Natural killer cell (primary cell): ENCODE results near the gene NUCB2. TPM values are rescaled to one million over a fixed set of nuclear protein-coding genes. Genes with fewer than 3 reads are reported as not detected.

Experiments used
- ATAC-seq, 3 donors: fragments of 150-1000 bp in 2 of 3; fragments of 200-7000 bp in 1 of 3; cut with Tn5 transposase; 1 replicate in 1 of 3; 2 replicates in 2 of 3; pipeline ENCODE4 v1.10.0; 2021; ENCODE audit warnings: mild to moderate bottlenecking in 2 of 3, moderate library complexity in 2 of 3
- DNase-seq, 2 donors: peaks; one replicate each; pipeline versions ENCODE4 v3.0.0 to v3.0.0-alpha.2; 2013 to 2021; ENCODE audit warnings: mixed read lengths in 1 of 2
- H3K27ac ChIP-seq: one replicate; pipeline ENCODE4 v1.5.1; 2013; ENCODE audit warnings: mild to moderate bottlenecking, low read length
- H3K27me3 ChIP-seq: one replicate; pipeline ENCODE4 v1.6.1; 2013; ENCODE audit warnings: low read length; ENCODE audit not compliant: control insufficient read depth, insufficient read depth
- H3K36me3 ChIP-seq: one replicate; pipeline ENCODE4 v1.6.1; 2013; ENCODE audit warnings: low read length; ENCODE audit not compliant: control insufficient read depth, insufficient read depth
- H3K4me1 ChIP-seq: one replicate; pipeline ENCODE4 v1.6.1; 2013; ENCODE audit warnings: low read length; ENCODE audit not compliant: control insufficient read depth, insufficient read depth
- H3K4me3 ChIP-seq: one replicate; pipeline ENCODE4 v1.5.1; 2013; ENCODE audit warnings: low read length
- H3K9me3 ChIP-seq: one replicate; pipeline ENCODE4 v1.6.1; 2013; ENCODE audit warnings: low read length; ENCODE audit not compliant: control insufficient read depth, insufficient read depth
- H3K27ac Mint-ChIP-seq, 2 donors: one replicate each; pipeline ENCODE4 v1.8.0; 2022; ENCODE audit warnings: mild to moderate bottlenecking in 2 of 2, mixed read lengths in 2 of 2, moderate library complexity in 1 of 2
- H3K27me3 Mint-ChIP-seq, 2 donors: one replicate each; pipeline ENCODE4 v1.8.0; 2022; ENCODE audit warnings: low read depth in 2 of 2, mixed read lengths in 2 of 2
- H3K36me3 Mint-ChIP-seq: one replicate; pipeline ENCODE4 v1.8.0; 2022; ENCODE audit warnings: mixed read lengths
- H3K4me1 Mint-ChIP-seq, 2 donors: one replicate each; pipeline ENCODE4 v1.8.0; 2022; ENCODE audit warnings: mixed read lengths in 2 of 2
- H3K4me3 Mint-ChIP-seq: one replicate; pipeline ENCODE4 v1.8.0; 2022; ENCODE audit warnings: mild to moderate bottlenecking, moderate library complexity, mixed read lengths
- H3K9me3 Mint-ChIP-seq, 2 donors: one replicate each; pipeline ENCODE4 v1.8.0; 2022; ENCODE audit warnings: mixed read lengths in 2 of 2
- WGBS: methylation state at CpG from one replicate; pipeline ENCODE4 v1.1.7; 2013; ENCODE audit warnings: missing lambda C conversion rate; ENCODE audit not compliant: insufficient coverage; 5-methylcytosine and 5-hydroxymethylcytosine counted together
- intact Hi-C: fragments of 100-400 bp; cut with micrococcal nuclease; formaldehyde crosslinking; loops from one replicate; pipeline ENCODE4 v1.14.2; 2022
- total RNA-seq, 4 donors: library from RNA; stranded (reverse); fragments of 120-200 nt in 1 of 4; gene quantifications; one replicate each; pipeline versions ENCODE4 v1.2.3 to v1.2.4, GENCODE V29; 2013 to 2022
- TF ChIP-seq, protein P1 (sequence below): fragments of 200-600 bp; IDR thresholded peaks from one replicate; pipeline ENCODE4 v1.8.0; 2022; ENCODE audit warnings: antibody characterized with exemption

Gene NUCB2
- total RNA-seq, 3 donors from 2014 or later (not counting 1 experiment from before 2014, with no cell fraction given) = 70.7 to 101 (median 81.4) TPM

DNA sequence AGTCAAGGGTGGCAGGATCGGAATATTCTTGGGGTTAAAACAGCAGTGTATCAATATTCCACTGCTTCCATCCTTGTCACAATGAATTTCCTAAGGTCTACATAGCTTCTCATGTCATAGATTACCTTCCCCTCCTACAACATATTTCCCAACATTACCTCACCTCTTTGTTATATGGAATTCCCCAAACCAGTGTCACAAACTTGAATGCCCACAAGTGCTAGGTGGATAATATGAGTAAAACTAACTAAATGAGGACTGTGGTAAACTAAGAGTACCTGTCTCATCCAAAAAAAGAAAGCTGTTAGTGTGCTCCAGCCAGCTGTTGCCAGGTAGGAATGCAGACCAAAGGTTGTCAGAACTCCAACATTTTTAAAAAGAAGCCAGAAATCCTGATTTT, 17.0 kb upstream of the NUCB2 start:
- Mint-ChIP-seq H3K27me3 (peaks cover 0 to 2% of the 10 kb centered on the region in 2 donors), H3K36me3 (no peaks in the 10 kb centered on the region), H3K4me1 (no peaks in the 10 kb centered on the region), H3K4me3 (no peak overlapping the region), H3K27ac (no peak overlapping the region), H3K9me3 (no peaks in the 10 kb centered on the region)
- no peak overlapping the region for H3K4me3 ChIP-seq
- H3K27ac ChIP-seq = no peak overlapping the region
- no peaks in the 10 kb centered on the region for H3K4me1 ChIP-seq
- H3K9me3 ChIP-seq = no peaks in the 10 kb centered on the region
- DNase-seq = no peak
- H3K27me3 ChIP-seq = no peaks in the 10 kb centered on the region
- H3K36me3 ChIP-seq = no peaks in the 10 kb centered on the region
- ATAC-seq = no peak
- 100% methylated on average over 1 of the region's 1 CpG for WGBS
- TF ChIP-seq, protein P1, sequence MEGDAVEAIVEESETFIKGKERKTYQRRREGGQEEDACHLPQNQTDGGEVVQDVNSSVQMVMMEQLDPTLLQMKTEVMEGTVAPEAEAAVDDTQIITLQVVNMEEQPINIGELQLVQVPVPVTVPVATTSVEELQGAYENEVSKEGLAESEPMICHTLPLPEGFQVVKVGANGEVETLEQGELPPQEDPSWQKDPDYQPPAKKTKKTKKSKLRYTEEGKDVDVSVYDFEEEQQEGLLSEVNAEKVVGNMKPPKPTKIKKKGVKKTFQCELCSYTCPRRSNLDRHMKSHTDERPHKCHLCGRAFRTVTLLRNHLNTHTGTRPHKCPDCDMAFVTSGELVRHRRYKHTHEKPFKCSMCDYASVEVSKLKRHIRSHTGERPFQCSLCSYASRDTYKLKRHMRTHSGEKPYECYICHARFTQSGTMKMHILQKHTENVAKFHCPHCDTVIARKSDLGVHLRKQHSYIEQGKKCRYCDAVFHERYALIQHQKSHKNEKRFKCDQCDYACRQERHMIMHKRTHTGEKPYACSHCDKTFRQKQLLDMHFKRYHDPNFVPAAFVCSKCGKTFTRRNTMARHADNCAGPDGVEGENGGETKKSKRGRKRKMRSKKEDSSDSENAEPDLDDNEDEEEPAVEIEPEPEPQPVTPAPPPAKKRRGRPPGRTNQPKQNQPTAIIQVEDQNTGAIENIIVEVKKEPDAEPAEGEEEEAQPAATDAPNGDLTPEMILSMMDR = no peak
- intact Hi-C loops = no loop called here

DNA sequence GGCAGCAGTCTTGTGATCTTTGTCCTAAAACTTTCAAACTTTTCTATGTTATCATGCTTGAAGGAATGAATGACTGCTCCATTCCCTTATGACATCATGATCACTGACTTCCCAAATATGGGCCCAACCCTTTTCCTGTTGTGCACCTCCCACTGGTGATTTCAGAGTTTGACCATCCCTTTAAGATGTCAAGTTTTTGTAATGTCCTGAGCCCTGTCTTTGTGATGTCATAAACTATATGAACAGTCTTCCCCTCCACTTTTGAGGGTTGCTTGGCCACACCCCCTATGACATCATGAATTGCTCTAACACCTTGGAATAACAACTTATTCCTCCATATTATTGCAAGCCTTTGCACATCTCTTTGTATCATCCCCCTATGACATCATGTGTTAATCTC, 16.5 kb upstream of the NUCB2 start:
- TF ChIP-seq, protein P1 = no peak
- DNase-seq = no peak
- ATAC-seq = no peak
- no peaks in the 10 kb centered on the region for H3K9me3 ChIP-seq
- Mint-ChIP-seq H3K27ac (no peak overlapping the region), H3K4me3 (no peak overlapping the region), H3K4me1 (no peaks in the 10 kb centered on the region), H3K36me3 (no peaks in the 10 kb centered on the region), H3K9me3 (no peaks in the 10 kb centered on the region), H3K27me3 (peaks cover 0 to 2% of the 10 kb centered on the region in 2 donors)
- no peaks in the 10 kb centered on the region for H3K27me3 ChIP-seq
- no peak overlapping the region for H3K27ac ChIP-seq
- intact Hi-C loops = no loop called here
- H3K4me1 ChIP-seq = no peaks in the 10 kb centered on the region
- no peaks in the 10 kb centered on the region for H3K36me3 ChIP-seq
- no peak overlapping the region for H3K4me3 ChIP-seq

DNA sequence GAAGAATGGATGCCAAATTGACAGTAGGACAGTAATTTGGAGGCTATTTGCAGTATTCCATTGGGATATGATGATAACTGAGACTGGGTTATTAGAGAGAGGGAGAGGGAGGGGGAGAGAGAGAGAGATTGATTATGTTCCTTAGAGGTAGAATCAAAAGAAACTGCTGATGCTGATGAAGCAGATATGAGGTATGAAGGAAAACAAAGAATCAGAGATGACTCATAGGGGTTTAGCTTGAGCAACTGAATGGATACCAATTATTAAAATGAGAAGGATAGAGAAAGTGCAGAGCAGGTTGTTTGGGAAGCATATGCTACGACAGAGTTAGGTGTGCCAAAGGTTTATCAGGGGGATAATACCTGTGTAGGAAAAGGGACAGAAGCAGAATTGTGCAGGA, 12.8 kb upstream of the NUCB2 start:
- peaks cover 0 to 2% of the 10 kb centered on the region in 2 donors for H3K27me3 Mint-ChIP-seq
- no peaks in the 10 kb centered on the region for H3K36me3 ChIP-seq
- ATAC-seq (no peak), DNase-seq (no peak)
- TF ChIP-seq, protein P1 = no peak
- no peaks in the 10 kb centered on the region for H3K36me3 Mint-ChIP-seq
- no peak overlapping the region for H3K27ac ChIP-seq
- H3K9me3 Mint-ChIP-seq = no peaks in the 10 kb centered on the region
- H3K9me3 ChIP-seq = no peaks in the 10 kb centered on the region
- H3K4me3 Mint-ChIP-seq = no peak overlapping the region
- 85% methylated on average over 1 of the region's 1 CpG for WGBS
- no peaks in the 10 kb centered on the region for H3K4me1 ChIP-seq
- no peaks in the 10 kb centered on the region for H3K27me3 ChIP-seq
- H3K4me3 ChIP-seq = no peak overlapping the region
- peaks cover 0 to 2% of the 10 kb centered on the region in 2 donors for H3K4me1 Mint-ChIP-seq
- no peak overlapping the region for H3K27ac Mint-ChIP-seq
- intact Hi-C loops = no loop called here

DNA sequence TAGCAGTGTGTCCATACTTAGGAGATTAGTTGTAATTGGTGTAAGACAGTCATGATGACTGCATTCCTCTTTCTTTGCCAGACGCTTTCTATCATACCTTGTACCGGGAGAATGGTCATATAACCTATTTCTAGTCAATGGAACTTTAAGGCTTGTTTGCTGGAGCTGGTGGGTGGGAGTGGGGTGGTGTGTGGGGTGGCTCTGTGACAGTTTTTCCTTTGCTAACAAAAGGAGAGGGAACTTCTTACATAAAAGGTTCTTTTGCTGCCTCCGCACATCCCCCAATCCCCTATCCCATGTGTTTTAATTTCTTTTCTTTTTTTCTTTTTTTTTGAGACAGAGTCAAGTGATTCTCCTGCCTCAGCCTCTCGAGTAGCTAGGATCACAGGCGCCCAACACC, 9.8 kb upstream of the NUCB2 start:
- Mint-ChIP-seq H3K4me1 (peaks cover 0 to 6% of the 10 kb centered on the region in 2 donors), H3K27ac (no peak overlapping the region), H3K4me3 (no peak overlapping the region), H3K36me3 (no peaks in the 10 kb centered on the region), H3K9me3 (no peaks in the 10 kb centered on the region), H3K27me3 (peaks cover 0 to 2% of the 10 kb centered on the region in 2 donors)
- ATAC-seq (no peak), DNase-seq (no peak)
- H3K9me3 ChIP-seq = no peaks in the 10 kb centered on the region
- TF ChIP-seq, protein P1 = no peak
- H3K4me3 ChIP-seq = no peak overlapping the region
- WGBS = 100% methylated on average over 2 of the region's 5 CpGs
- intact Hi-C loops = no loop called here
- H3K27ac ChIP-seq = no peak overlapping the region
- no peaks in the 10 kb centered on the region for H3K27me3 ChIP-seq
- no peaks in the 10 kb centered on the region for H3K36me3 ChIP-seq
- H3K4me1 ChIP-seq = no peaks in the 10 kb centered on the region
